Measurements from ENCODE around the gene RPL9.
A peak's percentile ranks its signal among the peaks of the same experiment; 100 is the strongest.
"Not testable (repeated sequence)": the region's sequence is repeated elsewhere in the genome, so short reads cannot be mapped to it uniquely, and the experiment has no call there.

The RPL9 gene

GRCh38 chr4:39458505-39459300, at the start of gene RPL9, which contains the start of gene LIAS:
Gene RPL9, minus strand, starts transcription at chr4:39458922. Its CDS starts 483 bp downstream, at chr4:39458439.
Gene LIAS, plus strand, starts transcription at chr4:39459056. Its CDS starts 62 bp downstream, at chr4:39459118.
- DNase-seq: peak; percentile 91

GRCh38 chr4:39505581-39505980, 46.9 kb upstream of the RPL9 start:
- no peak for DNase-seq

DNA sequence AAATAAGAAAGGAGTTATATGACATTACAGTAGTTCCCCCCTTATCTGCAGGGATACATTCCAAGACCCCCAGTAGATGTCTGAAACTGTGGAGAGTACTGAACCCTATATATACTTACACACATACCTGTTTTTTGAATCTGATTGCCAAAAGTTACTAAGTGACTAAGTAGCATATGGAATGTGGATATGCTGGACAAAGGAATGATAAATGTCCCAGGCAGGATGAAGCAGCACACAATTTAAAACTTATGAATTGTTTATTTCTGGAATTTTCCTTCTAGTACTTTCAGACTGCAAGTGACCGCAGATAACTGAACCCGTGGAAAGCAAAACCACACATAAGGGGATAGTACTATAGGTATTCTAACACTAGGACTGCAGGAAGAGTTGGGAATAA, 45.8 kb upstream of the RPL9 start:
- DNase-seq: no peak

DNA sequence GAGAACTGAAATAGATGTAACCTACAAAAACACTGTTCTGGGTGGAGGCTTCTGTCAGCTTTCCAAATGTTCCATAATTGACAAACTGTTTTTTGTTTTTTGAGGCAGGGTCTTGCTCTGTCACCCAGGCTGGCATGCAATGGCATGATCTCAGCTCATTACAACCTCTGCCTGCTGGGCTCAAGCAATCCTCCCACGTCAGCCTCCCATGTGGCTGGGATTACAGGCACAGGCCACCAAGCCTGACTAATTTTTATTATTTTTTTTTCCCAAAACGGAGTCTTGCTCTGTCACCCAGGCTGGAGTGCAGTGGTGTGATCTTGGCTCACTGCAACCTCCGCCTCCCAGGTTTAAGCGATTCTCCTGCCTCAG, 43.9 kb upstream of the RPL9 start:
- not testable (repeated sequence) for DNase-seq

- DNase-seq: no peak
Measured at GRCh38 chr4:39502019-39502663, 43.4 kb upstream of the RPL9 start.

- no peak for DNase-seq
Measured at GRCh38 chr4:39498727-39499020, 40.0 kb upstream of the RPL9 start.

- no peak for DNase-seq
Measured at GRCh38 chr4:39497909-39498726, 39.4 kb upstream of the RPL9 start.

DNA sequence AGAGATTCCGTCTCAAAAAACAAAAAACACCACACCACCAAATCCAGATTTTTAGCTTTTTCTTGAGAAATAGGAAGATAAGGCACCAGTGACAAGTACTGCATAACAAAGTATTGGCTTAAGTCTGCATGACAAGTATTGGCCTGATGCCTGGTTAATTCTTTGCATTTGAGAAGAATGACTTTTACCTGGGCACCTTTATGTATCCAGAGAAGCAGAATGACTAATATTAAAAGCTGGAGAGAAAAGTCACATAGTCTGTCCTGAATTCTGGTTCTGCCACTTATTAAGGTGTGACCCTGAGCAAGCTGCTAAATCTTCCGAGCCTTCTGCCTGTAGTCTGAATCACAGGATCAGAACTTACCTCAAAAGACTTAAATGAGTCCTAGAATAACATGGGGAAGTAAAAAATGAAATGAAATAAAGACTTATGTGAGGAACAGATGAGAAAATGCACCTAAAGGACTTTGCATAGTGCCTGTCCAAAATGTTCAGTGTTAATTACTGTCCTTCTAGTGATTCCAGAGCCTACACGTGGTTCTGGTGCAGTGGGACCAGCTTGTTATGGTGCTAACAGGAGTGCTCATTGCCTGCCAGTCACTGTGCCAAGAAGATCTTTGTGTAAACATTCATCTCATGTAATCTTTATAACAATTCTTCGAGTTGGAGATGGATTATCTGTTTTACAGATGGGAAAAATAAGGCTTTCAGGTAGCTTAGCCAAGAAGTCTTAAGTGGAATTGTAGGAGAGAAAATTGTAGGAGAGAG, 36.9 kb upstream of the RPL9 start:
- DNase-seq: no peak

GRCh38 chr4:39494354-39494753, 35.6 kb upstream of the RPL9 start:
- DNase-seq: no peak

DNA sequence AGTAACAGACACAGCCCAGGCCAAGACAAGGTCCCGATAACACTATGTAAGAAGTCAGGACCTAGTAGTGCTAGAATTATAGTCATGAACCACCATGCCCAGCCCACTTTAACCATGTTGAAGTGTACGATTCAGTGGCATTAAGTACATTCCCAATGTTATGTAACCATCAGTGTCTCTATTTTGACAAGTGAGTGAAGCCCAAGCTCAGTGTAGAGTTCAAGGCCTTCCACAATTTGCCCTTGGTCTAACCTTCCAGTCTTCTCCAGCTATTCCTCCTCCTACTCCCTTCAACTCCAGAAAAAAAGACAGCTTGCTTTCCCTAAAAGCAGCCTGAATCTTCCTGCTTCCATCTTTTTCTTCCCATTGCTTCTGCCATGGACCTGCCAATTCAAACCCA, 31.6 kb upstream of the RPL9 start:
- DNase-seq: no peak

- no peak for DNase-seq
Measured at GRCh38 chr4:39486221-39486804, 27.6 kb upstream of the RPL9 start.

GRCh38 chr4:39484582-39485272, 26.0 kb upstream of the RPL9 start:
- no peak for DNase-seq

GRCh38 chr4:39480902-39481695, 22.4 kb upstream of the RPL9 start:
- no peak for DNase-seq

- no peak for DNase-seq
Measured at GRCh38 chr4:39480251-39480650, 21.5 kb upstream of the RPL9 start.

DNA sequence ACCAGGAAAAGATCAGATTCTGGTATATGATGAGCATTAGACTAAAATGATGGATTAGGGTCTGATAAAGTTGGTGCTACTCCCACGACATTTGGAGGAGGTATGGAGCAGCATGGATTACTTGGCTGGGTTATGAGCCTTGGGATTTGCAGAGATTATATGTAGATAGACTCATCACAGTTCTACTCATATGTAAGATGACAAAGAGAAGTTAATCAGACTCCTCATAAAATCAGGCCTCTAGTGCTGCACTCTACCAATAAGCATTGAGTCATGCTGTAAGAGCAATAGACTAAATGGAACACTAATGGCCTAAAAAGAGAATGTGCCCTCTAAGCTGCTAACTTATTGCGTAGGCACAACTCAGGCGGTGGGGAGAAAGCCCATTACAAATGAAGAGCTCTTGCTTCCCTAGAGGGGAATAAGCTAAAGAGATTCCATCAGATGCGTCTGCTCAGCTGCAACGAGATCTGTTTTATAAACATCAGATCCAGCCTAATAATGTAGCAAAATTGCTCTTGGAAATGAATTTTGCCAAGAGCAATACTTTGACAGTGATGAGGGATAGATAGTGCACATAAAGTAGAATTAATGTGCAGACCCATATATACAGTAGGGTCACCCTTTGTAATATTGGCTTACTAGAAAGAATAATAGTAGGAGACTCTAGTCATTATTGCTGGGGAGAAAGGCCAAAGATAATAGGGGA, 17.6 kb upstream of the RPL9 start:
- no peak for DNase-seq

DNA sequence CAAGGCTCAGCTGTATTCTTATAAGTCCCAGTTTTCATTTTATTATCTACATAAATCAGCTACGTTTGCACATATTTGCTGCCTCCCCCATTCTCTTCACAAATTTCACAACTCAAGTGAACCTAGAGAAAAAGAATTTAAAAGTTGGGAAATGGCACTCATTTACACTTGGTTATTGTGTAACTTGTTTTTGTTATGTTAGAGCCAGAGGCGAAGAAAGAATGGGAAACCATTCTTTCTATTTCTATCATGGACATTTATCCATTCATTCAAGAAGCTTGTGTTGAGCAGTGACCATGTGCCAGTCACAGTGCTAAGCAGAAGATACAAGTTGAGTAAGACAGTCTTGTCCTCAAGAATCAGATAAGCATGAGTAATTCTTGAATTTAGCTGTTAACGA, 13.7 kb upstream of the RPL9 start:
- no peak for DNase-seq

DNA sequence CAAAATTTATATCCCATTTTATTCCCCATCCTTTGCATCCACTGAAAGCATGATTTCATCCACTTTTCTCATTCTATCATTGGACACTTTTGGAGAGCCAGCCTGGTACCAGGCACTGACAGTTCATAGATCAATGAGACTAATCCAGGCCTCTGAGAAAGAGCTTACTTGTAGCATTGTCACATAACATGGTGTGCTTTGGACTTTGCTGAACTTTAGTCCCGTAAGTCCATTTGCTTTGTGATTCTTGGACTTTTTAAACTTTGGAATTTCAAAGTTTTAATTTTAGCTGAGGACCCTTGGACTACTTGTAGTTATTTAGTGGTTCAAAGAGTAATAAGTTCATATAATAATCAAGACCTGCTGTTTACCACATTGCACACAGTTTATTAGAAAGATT, 11.7 kb upstream of the RPL9 start:
- no peak for DNase-seq

DNA sequence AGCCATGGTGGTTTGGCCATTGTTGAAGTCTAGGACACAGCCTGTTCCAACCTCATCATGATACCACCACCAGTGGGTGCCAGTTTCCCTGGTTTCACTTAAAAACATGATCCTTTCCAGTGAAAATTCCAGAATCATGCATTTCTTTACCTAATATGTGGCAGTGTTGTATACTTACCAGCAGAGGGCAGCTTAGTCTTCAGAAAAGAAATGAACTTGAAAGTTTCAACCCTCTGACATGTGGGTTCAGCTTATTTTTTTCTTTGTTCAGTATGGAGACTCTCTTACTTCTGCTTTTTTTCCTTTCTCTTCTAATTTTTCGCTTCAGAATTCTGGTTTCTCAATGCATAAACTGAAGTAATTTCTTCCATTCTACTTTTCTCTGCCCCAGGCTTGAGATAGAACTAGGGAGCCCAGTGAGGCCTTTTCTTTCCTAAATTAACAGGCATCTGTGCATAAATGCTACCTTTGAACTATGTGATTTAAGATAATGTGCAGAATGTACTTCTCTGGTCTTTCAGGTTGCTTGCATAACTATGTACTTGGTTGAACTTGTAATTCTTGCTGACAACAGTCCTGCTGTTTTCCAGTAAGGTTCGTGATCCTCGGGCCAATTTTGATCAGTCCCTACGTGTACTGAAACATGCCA, 10.8 kb upstream of the RPL9 start:
- DNase-seq: peak; percentile 55

GRCh38 chr4:39467464-39467863, 8.7 kb upstream of the RPL9 start:
- DNase-seq: no peak

DNA sequence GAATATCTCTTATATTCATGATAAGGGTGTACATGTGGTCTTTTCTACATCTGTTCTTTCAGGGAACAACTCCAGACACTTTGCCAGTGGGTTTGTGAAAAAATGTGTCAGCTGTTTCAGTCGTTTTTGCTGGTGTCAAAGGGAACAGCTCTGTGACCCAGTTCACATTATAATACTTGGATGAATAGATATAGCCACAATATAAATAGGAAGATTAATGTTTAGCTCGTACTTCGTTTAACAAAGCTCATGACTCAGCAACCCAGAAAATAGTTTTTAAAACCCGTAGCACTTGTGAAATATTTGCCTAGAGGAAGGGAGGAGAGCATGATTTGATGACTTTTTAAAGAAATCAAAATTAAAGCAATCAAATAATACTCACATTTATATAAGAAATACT, 8.0 kb upstream of the RPL9 start:
- DNase-seq: no peak

All from NCI-H748 treated with DMSO at 0.1 percent for 48 hours (cell line).